ENCODE data around the gene MRPS26.

DNA sequence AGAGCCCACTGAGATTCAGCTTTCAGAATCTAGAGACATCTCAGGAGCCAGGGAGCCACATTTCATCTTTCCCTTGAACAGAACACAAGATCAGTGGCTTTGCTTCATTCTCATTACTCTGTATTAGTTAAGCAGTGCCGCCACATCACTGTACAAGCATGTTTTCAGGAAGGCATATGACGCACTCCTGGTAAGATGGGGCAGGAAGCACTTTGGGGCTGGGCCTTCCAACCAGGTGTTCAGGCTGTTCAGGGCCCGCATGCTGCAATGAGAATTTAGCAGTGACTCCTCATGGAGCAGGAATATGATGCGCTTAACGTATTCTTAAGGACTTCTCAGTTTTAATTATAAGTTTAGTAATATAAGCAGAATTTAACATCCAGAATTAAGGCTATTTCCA is 32.1 kb upstream of the MRPS26 start:
- TF ChIP-seq, protein P1, sequence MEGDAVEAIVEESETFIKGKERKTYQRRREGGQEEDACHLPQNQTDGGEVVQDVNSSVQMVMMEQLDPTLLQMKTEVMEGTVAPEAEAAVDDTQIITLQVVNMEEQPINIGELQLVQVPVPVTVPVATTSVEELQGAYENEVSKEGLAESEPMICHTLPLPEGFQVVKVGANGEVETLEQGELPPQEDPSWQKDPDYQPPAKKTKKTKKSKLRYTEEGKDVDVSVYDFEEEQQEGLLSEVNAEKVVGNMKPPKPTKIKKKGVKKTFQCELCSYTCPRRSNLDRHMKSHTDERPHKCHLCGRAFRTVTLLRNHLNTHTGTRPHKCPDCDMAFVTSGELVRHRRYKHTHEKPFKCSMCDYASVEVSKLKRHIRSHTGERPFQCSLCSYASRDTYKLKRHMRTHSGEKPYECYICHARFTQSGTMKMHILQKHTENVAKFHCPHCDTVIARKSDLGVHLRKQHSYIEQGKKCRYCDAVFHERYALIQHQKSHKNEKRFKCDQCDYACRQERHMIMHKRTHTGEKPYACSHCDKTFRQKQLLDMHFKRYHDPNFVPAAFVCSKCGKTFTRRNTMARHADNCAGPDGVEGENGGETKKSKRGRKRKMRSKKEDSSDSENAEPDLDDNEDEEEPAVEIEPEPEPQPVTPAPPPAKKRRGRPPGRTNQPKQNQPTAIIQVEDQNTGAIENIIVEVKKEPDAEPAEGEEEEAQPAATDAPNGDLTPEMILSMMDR (IDR thresholded peaks at IDR 0.05) = no peak
- no peak for TF ChIP-seq POLR2A (IDR thresholded peaks at IDR 0.05)
